Stimulated activated CD8-positive, alpha-beta memory T cell treated with anti-CD3 and anti-CD28 coated beads, Interleukin-4, amount 100 ng/mL, for 1 hour (primary cell): ENCODE measurements around the gene DLX4.

ENCODE experiments used
- DNase-seq, 2 donors: peaks; one replicate each; pipeline ENCODE4 v3.0.0-alpha.2; 2020; ENCODE audit warnings: low read depth in 2 of 2, low spot score in 1 of 2

DLX4 gene

GRCh38 chr17:50003911-50004310 is 34.9 kb downstream of the DLX4 start:
- DNase-seq: no peak

GRCh38 chr17:50009282-50009681 is 40.3 kb downstream of the DLX4 start:
- no peak for DNase-seq

- DNase-seq: no peak
Observed at GRCh38 chr17:50013079-50013478, 44.1 kb downstream of the DLX4 start.

- no peak for DNase-seq
Observed at GRCh38 chr17:50014471-50015088, 45.6 kb downstream of the DLX4 start.

DNA sequence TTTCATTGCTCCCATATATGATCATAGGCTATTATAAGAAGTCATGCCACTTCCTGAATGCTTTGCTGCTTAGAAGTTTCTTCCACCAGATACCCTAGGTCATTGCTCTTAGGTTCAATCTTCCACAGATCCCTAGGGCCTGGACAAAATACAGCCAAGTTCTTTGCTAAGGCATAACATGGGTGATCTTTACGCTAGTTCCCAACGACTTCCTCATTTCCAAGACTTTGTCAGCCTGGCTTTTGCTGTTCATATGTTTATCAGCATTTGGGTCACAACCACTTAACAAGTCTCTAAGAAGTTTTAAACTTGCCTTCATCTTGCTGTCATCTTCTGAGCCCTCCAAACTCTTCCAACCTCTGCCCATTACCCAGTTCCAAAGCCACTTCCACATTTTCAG is 46.2 kb downstream of the DLX4 start:
- DNase-seq: no peak

GRCh38 chr17:50018909-50019308 is 49.9 kb downstream of the DLX4 start:
- no peak for DNase-seq

DNA sequence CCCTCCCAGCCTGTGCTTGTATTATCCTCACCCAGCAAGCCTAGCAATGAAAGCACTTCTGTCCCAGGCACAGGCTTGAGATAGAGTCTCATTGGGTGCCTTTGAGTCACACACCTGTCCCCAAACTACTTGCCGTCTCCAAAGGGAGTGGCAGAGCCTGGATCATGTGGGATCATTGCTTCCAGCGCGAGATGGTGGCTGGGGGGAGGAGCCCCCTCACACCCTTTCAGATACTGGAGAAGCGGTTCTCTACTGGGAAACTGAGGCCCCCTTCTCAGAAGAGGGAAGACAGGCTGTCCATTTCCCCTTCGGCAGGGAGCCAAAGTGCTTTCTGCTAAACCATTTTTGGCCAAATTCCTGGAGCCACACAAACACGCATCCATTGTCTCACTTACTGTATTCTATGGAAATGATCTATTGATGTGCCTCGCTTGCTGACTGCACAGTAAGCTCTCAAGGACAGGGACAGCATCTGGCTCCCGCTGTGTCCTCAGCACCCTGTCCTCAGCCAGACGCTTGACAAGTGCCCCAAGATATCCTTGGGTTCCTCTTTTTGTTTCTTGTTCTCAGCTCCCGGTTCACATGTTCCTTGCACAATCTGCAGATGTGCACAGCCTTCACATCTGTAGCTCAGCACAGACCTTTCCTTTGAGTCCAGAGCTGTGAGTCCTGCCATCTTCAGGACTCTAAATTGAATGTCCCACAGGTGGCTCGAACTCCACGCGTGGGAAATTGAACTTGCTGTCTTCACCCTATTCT is 52.0 kb downstream of the DLX4 start:
- DNase-seq: no peak

DNA sequence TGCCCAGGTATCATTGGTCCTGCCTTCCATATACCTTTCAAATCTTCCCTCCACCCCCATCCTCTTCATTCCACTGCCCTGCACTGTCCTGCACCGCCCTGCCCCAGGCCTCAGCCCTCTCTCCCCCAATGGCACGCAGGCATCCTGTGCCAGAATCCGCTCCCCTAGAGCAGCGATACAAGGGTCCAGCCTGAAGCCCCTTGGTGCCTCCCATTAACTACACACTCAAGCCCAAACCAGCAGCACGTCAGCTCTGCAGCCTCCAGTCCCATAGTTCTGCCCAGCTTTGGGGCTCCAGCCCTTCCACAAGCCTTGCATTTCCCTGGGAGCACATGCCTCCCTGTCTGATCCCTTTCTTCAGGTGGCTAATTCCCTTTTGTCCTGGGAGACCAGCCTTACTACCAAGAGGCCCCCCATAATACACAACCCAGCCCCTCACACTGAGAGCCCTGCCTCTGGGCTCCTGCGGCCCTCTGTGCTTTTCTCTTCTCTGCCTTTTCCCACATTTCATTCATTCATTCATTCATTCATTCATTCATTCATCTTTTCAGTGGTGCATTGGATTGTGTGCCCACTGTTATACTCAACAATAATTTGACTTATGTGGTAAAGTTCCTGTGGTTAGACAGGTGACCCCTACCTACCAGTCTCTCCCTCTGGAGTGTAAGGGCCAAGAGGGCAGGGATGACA is 52.8 kb downstream of the DLX4 start:
- DNase-seq: no peak

DNA sequence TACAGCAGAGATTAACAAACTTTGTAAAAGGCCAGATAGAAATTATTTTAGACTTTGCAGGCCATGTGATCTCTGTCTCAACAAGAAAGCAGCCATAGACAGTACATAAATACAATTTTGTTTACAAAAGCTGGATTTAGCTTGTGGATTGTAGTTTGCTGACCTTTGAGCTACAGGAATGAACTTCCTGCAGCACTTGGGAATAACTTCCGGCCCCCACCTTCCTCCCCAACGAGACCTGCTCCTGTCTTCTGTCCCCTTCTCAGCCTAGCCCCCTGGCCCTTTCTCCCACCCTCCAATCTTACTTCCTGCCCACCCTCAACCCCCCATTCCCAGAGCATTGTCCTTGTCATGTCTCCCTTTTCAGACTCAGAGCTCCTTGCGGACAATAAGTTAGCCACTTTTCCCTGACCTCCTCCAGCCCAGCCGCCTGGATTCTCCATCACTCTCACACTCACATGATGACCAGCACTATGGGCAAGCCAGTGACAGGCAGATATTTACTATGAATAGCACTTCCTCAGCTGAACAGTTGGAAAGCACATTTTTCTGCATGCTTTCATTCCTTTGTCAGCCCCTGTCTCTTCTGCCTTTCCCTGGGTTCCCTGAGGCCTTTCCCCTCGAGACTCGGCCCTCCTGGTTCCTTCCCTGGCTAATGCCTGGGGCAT is 53.6 kb downstream of the DLX4 start:
- DNase-seq: no peak

GRCh38 chr17:50023520-50023919 is 54.5 kb downstream of the DLX4 start:
- no peak for DNase-seq
